SJSA1 (cell line): Measurements from ENCODE around the gene RAB22A. TPM values are rescaled to one million over a fixed set of nuclear protein-coding genes. Genes with fewer than 3 reads are reported as not detected.
A peak's percentile ranks its signal among the peaks of the same experiment; 100 is the strongest.

Experiments
- DNase-seq, 2 experiments: peaks; one replicate each; pipeline ENCODE4 v3.0.0-alpha.2; 2015 to 2020; ENCODE audit warnings: low spot score in 2 of 2, low read depth in 1 of 2
- H3K27ac ChIP-seq: fragments of 250-450 bp; sonication (Bioruptor Pico); 2 replicates; pipeline ENCODE4 v1.5.1; 2020; ENCODE audit warnings: mild to moderate bottlenecking, moderate library complexity
- H3K27me3 ChIP-seq: fragments of 250-450 bp; sonication (Bioruptor Pico); replicated peaks from 2 replicates; pipeline ENCODE4 v1.5.1; 2020; ENCODE audit warnings: mild to moderate bottlenecking, moderate library complexity
- H3K36me3 ChIP-seq: fragments of 250-450 bp; sonication (Bioruptor Pico); 2 replicates; pipeline ENCODE4 v1.5.1; 2020; ENCODE audit warnings: mild to moderate bottlenecking
- H3K4me1 ChIP-seq: fragments of 250-450 bp; sonication (Bioruptor Pico); replicated peaks from 2 replicates; pipeline ENCODE4 v1.6.1; 2021; ENCODE audit warnings: mild to moderate bottlenecking
- H3K4me3 ChIP-seq: fragments of 250-450 bp; sonication (Bioruptor Pico); 2 replicates; pipeline ENCODE4 v1.5.1; 2020; ENCODE audit warnings: mild to moderate bottlenecking
- H3K9me3 ChIP-seq: fragments of 250-450 bp; sonication (Bioruptor Pico); replicated peaks from 2 replicates; pipeline ENCODE4 v1.5.1; 2020; ENCODE audit warnings: mild to moderate bottlenecking
- total RNA-seq: library from RNA; depleted of rRNA; stranded (reverse); fragments of >200 nt; shearing (Covaris generic); gene quantifications from 2 replicates; pipeline ENCODE4 v1.2.3, GENCODE V29; 2014

RAB22A gene
- total RNA-seq, 1 experiment from 2014 or later = 23.7 TPM

GRCh38 chr20:58389968-58390658 is 80.6 kb downstream of the RAB22A start:
- Histone ChIP-seq H3K4me3 (peak overlapping the region; percentile 91), H3K27me3 (no peaks in the 10 kb centered on the region), H3K27ac (peak overlapping the region; percentile 96), H3K4me1 (peaks cover 43% of the 10 kb centered on the region), H3K9me3 (no peaks in the 10 kb centered on the region), H3K36me3 (peaks cover 47% of the 10 kb centered on the region)
- no peak for DNase-seq

GRCh38 chr20:58390659-58391035 is 81.1 kb downstream of the RAB22A start:
- Histone ChIP-seq H3K36me3 (peaks cover 51% of the 10 kb centered on the region), H3K4me1 (peaks cover 43% of the 10 kb centered on the region), H3K9me3 (no peaks in the 10 kb centered on the region), H3K27ac (no peak overlapping the region), H3K4me3 (no peak overlapping the region), H3K27me3 (no peaks in the 10 kb centered on the region)
- DNase-seq = no peak

GRCh38 chr20:58392286-58392685 is 82.8 kb downstream of the RAB22A start:
- H3K9me3 ChIP-seq = no peaks in the 10 kb centered on the region
- H3K4me1 ChIP-seq = peaks cover 43% of the 10 kb centered on the region
- H3K27ac ChIP-seq = no peak overlapping the region
- no peaks in the 10 kb centered on the region for H3K27me3 ChIP-seq
- no peak overlapping the region for H3K4me3 ChIP-seq
- no peak for DNase-seq
- H3K36me3 ChIP-seq = peaks cover 58% of the 10 kb centered on the region

- H3K9me3 ChIP-seq = no peaks in the 10 kb centered on the region
- H3K36me3 ChIP-seq = peaks cover 63% of the 10 kb centered on the region
- H3K4me1 ChIP-seq = peaks cover 43% of the 10 kb centered on the region
- no peak overlapping the region for H3K4me3 ChIP-seq
- DNase-seq = peak in 1 of 2 experiments; percentile 26
- H3K27ac ChIP-seq = no peak overlapping the region
- H3K27me3 ChIP-seq = no peaks in the 10 kb centered on the region
Measured at GRCh38 chr20:58393299-58393698, 83.8 kb downstream of the RAB22A start.

- Histone ChIP-seq H3K27ac (no peak overlapping the region), H3K4me3 (no peak overlapping the region), H3K36me3 (peaks cover 56% of the 10 kb centered on the region), H3K9me3 (no peaks in the 10 kb centered on the region), H3K27me3 (no peaks in the 10 kb centered on the region), H3K4me1 (peaks cover 39% of the 10 kb centered on the region)
- no peak for DNase-seq
Measured at GRCh38 chr20:58394801-58395200, 85.3 kb downstream of the RAB22A start.

- Histone ChIP-seq H3K4me3 (no peak overlapping the region), H3K36me3 (peaks cover 50% of the 10 kb centered on the region), H3K4me1 (peaks cover 31% of the 10 kb centered on the region), H3K9me3 (no peaks in the 10 kb centered on the region), H3K27ac (no peak overlapping the region), H3K27me3 (no peaks in the 10 kb centered on the region)
- no peak for DNase-seq
Measured at GRCh38 chr20:58395604-58396003, 86.1 kb downstream of the RAB22A start.

- no peak for DNase-seq
- Histone ChIP-seq H3K36me3 (peaks cover 39% of the 10 kb centered on the region), H3K4me1 (peaks cover 25% of the 10 kb centered on the region), H3K4me3 (no peak overlapping the region), H3K9me3 (no peaks in the 10 kb centered on the region), H3K27me3 (no peaks in the 10 kb centered on the region), H3K27ac (no peak overlapping the region)
Measured at GRCh38 chr20:58397429-58397828, 87.9 kb downstream of the RAB22A start.

GRCh38 chr20:58398254-58398653 is 88.7 kb downstream of the RAB22A start:
- H3K4me1 ChIP-seq = peaks cover 18% of the 10 kb centered on the region
- no peaks in the 10 kb centered on the region for H3K9me3 ChIP-seq
- no peak overlapping the region for H3K4me3 ChIP-seq
- H3K27me3 ChIP-seq = no peaks in the 10 kb centered on the region
- peaks cover 39% of the 10 kb centered on the region for H3K36me3 ChIP-seq
- no peak overlapping the region for H3K27ac ChIP-seq
- no peak for DNase-seq

- Histone ChIP-seq H3K27me3 (no peaks in the 10 kb centered on the region), H3K4me3 (no peak overlapping the region), H3K9me3 (no peaks in the 10 kb centered on the region), H3K36me3 (peaks cover 26% of the 10 kb centered on the region), H3K27ac (no peak overlapping the region), H3K4me1 (peaks cover 7% of the 10 kb centered on the region; the same call in 1 of the 2 replicates)
- no peak for DNase-seq
Measured at GRCh38 chr20:58399926-58400325, 90.4 kb downstream of the RAB22A start.

GRCh38 chr20:58401162-58401561 is 91.6 kb downstream of the RAB22A start:
- Histone ChIP-seq H3K4me1 (peaks cover 12% of the 10 kb centered on the region), H3K27ac (no peak overlapping the region), H3K9me3 (no peaks in the 10 kb centered on the region), H3K27me3 (no peaks in the 10 kb centered on the region), H3K36me3 (peaks cover 19% of the 10 kb centered on the region), H3K4me3 (no peak overlapping the region)
- no peak for DNase-seq

GRCh38 chr20:58402305-58402704 is 92.8 kb downstream of the RAB22A start:
- peaks cover 15% of the 10 kb centered on the region for H3K36me3 ChIP-seq
- H3K27ac ChIP-seq = no peak overlapping the region
- DNase-seq = no peak
- no peaks in the 10 kb centered on the region for H3K9me3 ChIP-seq
- H3K4me3 ChIP-seq = no peak overlapping the region
- no peaks in the 10 kb centered on the region for H3K27me3 ChIP-seq
- peaks cover 23% of the 10 kb centered on the region for H3K4me1 ChIP-seq

GRCh38 chr20:58402827-58403226 is 93.3 kb downstream of the RAB22A start:
- Histone ChIP-seq H3K9me3 (no peaks in the 10 kb centered on the region), H3K27me3 (no peaks in the 10 kb centered on the region), H3K27ac (no peak overlapping the region), H3K4me3 (no peak overlapping the region), H3K4me1 (peaks cover 27% of the 10 kb centered on the region), H3K36me3 (peaks cover 11% of the 10 kb centered on the region)
- DNase-seq = no peak

- no peaks in the 10 kb centered on the region for H3K27me3 ChIP-seq
- peaks cover 31% of the 10 kb centered on the region for H3K4me1 ChIP-seq
- H3K27ac ChIP-seq = no peak overlapping the region
- no peak overlapping the region for H3K4me3 ChIP-seq
- H3K36me3 ChIP-seq = peaks cover 10% of the 10 kb centered on the region; the same call in 1 of the 2 replicates
- H3K9me3 ChIP-seq = no peaks in the 10 kb centered on the region
- DNase-seq = no peak
Measured at GRCh38 chr20:58403272-58403671, 93.8 kb downstream of the RAB22A start.

GRCh38 chr20:58405504-58406291 is 96.2 kb downstream of the RAB22A start:
- Histone ChIP-seq H3K4me3 (no peak overlapping the region), H3K9me3 (no peaks in the 10 kb centered on the region), H3K36me3 (peaks cover 10% of the 10 kb centered on the region; the same call in 1 of the 2 replicates), H3K27ac (no peak overlapping the region), H3K27me3 (no peaks in the 10 kb centered on the region), H3K4me1 (peaks cover 36% of the 10 kb centered on the region)
- DNase-seq = no peak
